ENCODE data around the gene FAM76A. TPM values are rescaled to one million over a fixed set of nuclear protein-coding genes. Genes with fewer than 3 reads are reported as not detected.
"Not testable (repeated sequence)": the region's sequence is repeated elsewhere in the genome, so short reads cannot be mapped to it uniquely, and the experiment has no call there.

FAM76A gene
- total RNA-seq, 1 donor from 2014 or later, result 9.1 TPM

GRCh38 chr1:27773826-27774445 lies 48.2 kb downstream of the FAM76A start:
- peaks cover 8% of the 10 kb centered on the region for H3K9me3 Mint-ChIP-seq (ENCODE audit: unreplicated experiment)
- H3K4me3 Mint-ChIP-seq (ENCODE audit: unreplicated experiment), result peak overlapping the region; percentile 99
- no peaks in the 10 kb centered on the region for H3K36me3 Mint-ChIP-seq (ENCODE audit: unreplicated experiment)
- no peaks in the 10 kb centered on the region for H3K27me3 Mint-ChIP-seq (ENCODE audit: unreplicated experiment)
- TF ChIP-seq, protein P1, sequence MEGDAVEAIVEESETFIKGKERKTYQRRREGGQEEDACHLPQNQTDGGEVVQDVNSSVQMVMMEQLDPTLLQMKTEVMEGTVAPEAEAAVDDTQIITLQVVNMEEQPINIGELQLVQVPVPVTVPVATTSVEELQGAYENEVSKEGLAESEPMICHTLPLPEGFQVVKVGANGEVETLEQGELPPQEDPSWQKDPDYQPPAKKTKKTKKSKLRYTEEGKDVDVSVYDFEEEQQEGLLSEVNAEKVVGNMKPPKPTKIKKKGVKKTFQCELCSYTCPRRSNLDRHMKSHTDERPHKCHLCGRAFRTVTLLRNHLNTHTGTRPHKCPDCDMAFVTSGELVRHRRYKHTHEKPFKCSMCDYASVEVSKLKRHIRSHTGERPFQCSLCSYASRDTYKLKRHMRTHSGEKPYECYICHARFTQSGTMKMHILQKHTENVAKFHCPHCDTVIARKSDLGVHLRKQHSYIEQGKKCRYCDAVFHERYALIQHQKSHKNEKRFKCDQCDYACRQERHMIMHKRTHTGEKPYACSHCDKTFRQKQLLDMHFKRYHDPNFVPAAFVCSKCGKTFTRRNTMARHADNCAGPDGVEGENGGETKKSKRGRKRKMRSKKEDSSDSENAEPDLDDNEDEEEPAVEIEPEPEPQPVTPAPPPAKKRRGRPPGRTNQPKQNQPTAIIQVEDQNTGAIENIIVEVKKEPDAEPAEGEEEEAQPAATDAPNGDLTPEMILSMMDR (IDR thresholded peaks at IDR 0.05; ENCODE audit: partially characterized antibody, unreplicated experiment), result no peak
- H3K4me1 Mint-ChIP-seq (ENCODE audit: low read depth, unreplicated experiment), result peaks cover 9% of the 10 kb centered on the region
- peak overlapping the region; percentile 94 for H3K27ac Mint-ChIP-seq (ENCODE audit: unreplicated experiment)
- no peak for DNase-seq

GRCh38 chr1:27774654-27775053 lies 48.9 kb downstream of the FAM76A start:
- no peak for DNase-seq
- peaks cover 8% of the 10 kb centered on the region for H3K9me3 Mint-ChIP-seq (ENCODE audit: unreplicated experiment)

DNA sequence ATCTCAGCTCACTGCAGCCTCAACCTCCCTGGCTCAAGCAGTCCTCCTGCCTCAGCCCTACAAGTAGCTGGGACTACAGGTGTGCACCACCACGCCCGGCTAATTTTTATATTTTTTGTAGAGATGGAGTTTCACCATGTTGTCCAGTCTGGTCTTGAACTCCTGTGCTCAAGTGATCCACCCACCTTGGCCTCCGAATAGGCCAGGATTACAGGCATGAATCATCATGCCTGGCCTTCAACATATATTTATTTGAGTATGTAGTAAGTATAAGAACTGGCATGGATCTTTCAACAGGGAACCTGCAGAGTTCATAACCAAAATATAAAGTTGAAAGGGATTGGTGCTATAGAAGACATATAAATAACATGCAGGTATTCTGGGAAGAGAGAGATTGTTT lies 49.6 kb downstream of the FAM76A start:
- not testable (repeated sequence) for H3K36me3 Mint-ChIP-seq (ENCODE audit: unreplicated experiment); H3K27ac Mint-ChIP-seq (ENCODE audit: unreplicated experiment); H3K4me3 Mint-ChIP-seq (ENCODE audit: unreplicated experiment); DNase-seq; H3K27me3 Mint-ChIP-seq (ENCODE audit: unreplicated experiment); H3K4me1 Mint-ChIP-seq (ENCODE audit: low read depth, unreplicated experiment); H3K9me3 Mint-ChIP-seq (ENCODE audit: unreplicated experiment)

More at GRCh38 chr1:27774654-27775053, 48.9 kb downstream of the FAM76A start:
- TF ChIP-seq, protein P1 (IDR thresholded peaks at IDR 0.05; ENCODE audit: partially characterized antibody, unreplicated experiment), result no peak
- Mint-ChIP-seq H3K4me1 (ENCODE audit: low read depth, unreplicated experiment) (peaks cover 9% of the 10 kb centered on the region), H3K27me3 (ENCODE audit: unreplicated experiment) (no peaks in the 10 kb centered on the region), H3K4me3 (ENCODE audit: unreplicated experiment) (peak overlapping the region; percentile 25), H3K27ac (ENCODE audit: unreplicated experiment) (no peak overlapping the region), H3K36me3 (ENCODE audit: unreplicated experiment) (no peaks in the 10 kb centered on the region)

DNA sequence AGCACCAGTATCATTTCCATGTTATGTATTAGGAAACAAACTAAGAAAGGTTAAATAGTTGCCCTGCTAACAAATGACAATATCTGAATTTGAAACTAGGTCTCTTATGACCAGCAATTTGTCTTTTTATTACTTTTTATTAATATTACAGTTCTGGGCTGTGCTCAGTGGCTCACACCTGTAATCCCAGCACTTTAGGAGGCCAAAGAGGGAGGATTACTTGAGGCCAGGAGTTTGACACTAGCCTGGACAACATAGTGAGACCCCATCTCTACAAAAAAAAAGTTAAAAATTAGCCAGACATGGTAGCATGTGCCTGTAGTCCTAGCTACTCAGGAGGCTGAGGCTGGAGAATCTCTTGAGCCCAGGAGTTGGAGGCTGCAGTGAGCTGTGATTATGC lies 50.5 kb downstream of the FAM76A start:
- H3K36me3 Mint-ChIP-seq (ENCODE audit: unreplicated experiment); H3K4me1 Mint-ChIP-seq (ENCODE audit: low read depth, unreplicated experiment); H3K4me3 Mint-ChIP-seq (ENCODE audit: unreplicated experiment): not testable (repeated sequence)

DNA sequence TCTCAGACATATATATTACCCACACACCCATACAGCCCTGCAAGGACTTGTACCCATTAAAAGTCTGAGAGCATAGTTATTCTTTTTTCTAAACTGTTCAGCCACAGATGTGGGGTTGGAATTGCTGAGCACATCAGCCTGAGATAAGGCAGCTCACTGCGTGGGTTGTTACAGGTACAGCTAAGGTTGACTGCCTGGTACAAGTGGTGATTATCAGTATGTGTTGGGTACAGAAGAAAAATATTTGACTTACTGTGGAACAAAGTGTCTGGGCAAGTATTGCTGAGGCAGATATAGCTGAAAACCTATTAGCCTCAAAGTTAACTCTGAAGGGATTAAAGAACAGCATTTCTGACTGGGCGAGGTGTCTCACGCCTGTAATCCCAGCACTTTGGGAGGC lies 52.3 kb downstream of the FAM76A start:
- Mint-ChIP-seq H3K4me3 (ENCODE audit: unreplicated experiment) (no peak overlapping the region), H3K27me3 (ENCODE audit: unreplicated experiment) (no peaks in the 10 kb centered on the region), H3K4me1 (ENCODE audit: low read depth, unreplicated experiment) (peaks cover 7% of the 10 kb centered on the region), H3K9me3 (ENCODE audit: unreplicated experiment) (peaks cover 6% of the 10 kb centered on the region), H3K36me3 (ENCODE audit: unreplicated experiment) (no peaks in the 10 kb centered on the region), H3K27ac (ENCODE audit: unreplicated experiment) (no peak overlapping the region)
- TF ChIP-seq, protein P1 (IDR thresholded peaks at IDR 0.05; ENCODE audit: partially characterized antibody, unreplicated experiment), result no peak
- no peak for DNase-seq

More for the DNA sequence above, 50.5 kb downstream of the FAM76A start:
- not testable (repeated sequence) for H3K9me3 Mint-ChIP-seq (ENCODE audit: unreplicated experiment); DNase-seq; H3K27me3 Mint-ChIP-seq (ENCODE audit: unreplicated experiment); H3K27ac Mint-ChIP-seq (ENCODE audit: unreplicated experiment)

- peaks cover 5% of the 10 kb centered on the region for H3K4me1 Mint-ChIP-seq (ENCODE audit: low read depth, unreplicated experiment)
- TF ChIP-seq, protein P1 (IDR thresholded peaks at IDR 0.05; ENCODE audit: partially characterized antibody, unreplicated experiment), result no peak
- no peaks in the 10 kb centered on the region for H3K27me3 Mint-ChIP-seq (ENCODE audit: unreplicated experiment)
- peaks cover 4% of the 10 kb centered on the region for H3K9me3 Mint-ChIP-seq (ENCODE audit: unreplicated experiment)
- DNase-seq, result no peak
- H3K36me3 Mint-ChIP-seq (ENCODE audit: unreplicated experiment), result no peaks in the 10 kb centered on the region
- no peak overlapping the region for H3K27ac Mint-ChIP-seq (ENCODE audit: unreplicated experiment)
- no peak overlapping the region for H3K4me3 Mint-ChIP-seq (ENCODE audit: unreplicated experiment)
These were observed 53.4 kb downstream of the FAM76A start for GRCh38 chr1:27779122-27779521.

Measured in glutamatergic neuron (in vitro differentiated cells).